CD14-positive monocyte (primary cell): ENCODE measurements around the gene SLC6A7. TPM values are rescaled to one million over a fixed set of nuclear protein-coding genes. Genes with fewer than 3 reads are reported as not detected.

Experiments
- DNase-seq, 3 donors: peaks; one replicate each; pipeline ENCODE4 v3.0.0-alpha.2; 2011 to 2022
- H2AFZ ChIP-seq: 2 replicates; pipeline ENCODE4 v1.6.0; 2012; ENCODE audit warnings: mild to moderate bottlenecking, low read depth, low read length, inconsistent platforms; ENCODE audit not compliant: insufficient read depth, poor library complexity, severe bottlenecking
- H3K27ac ChIP-seq, 2 donors: 1 replicate in 1 of 2; 2 replicates in 1 of 2; pipeline ENCODE4 v1.5.1; 2012 to 2013; ENCODE audit warnings: low read length in 2 of 2, control low read depth in 1 of 2, inconsistent platforms in 1 of 2, low read depth in 1 of 2, mild to moderate bottlenecking in 1 of 2
- H3K27me3 ChIP-seq, 2 donors: one replicate each; pipeline versions ENCODE4 v1.6.0 to v1.6.1; 2011 to 2013; ENCODE audit warnings: low read length in 2 of 2; ENCODE audit not compliant: control insufficient read depth in 2 of 2, insufficient read depth in 2 of 2
- H3K36me3 ChIP-seq, 2 donors: replicated peaks in 1 of 2; 1 replicate in 1 of 2; 2 replicates in 1 of 2; pipeline versions ENCODE4 v1.5.1 to v1.6.1; 2012 to 2013; ENCODE audit warnings: low read length in 2 of 2, control low read depth in 1 of 2, inconsistent platforms in 1 of 2, mild to moderate bottlenecking in 1 of 2; ENCODE audit not compliant: insufficient read depth in 2 of 2, control insufficient read depth in 1 of 2
- H3K4me1 ChIP-seq, 2 donors: 1 replicate in 1 of 2; 2 replicates in 1 of 2; pipeline versions ENCODE4 v1.5.1 to v1.6.1; 2012 to 2013; ENCODE audit warnings: low read length in 2 of 2, control low read depth in 1 of 2, inconsistent platforms in 1 of 2, mild to moderate bottlenecking in 1 of 2, moderate library complexity in 1 of 2; ENCODE audit not compliant: insufficient read depth in 2 of 2, control insufficient read depth in 1 of 2
- H3K4me2 ChIP-seq: replicated peaks from 2 replicates; pipeline ENCODE3; 2012; ENCODE audit warnings: low read length, moderate library complexity, mild to moderate bottlenecking; ENCODE audit not compliant: poor library complexity, severe bottlenecking; ENCODE audit errors: extremely low read depth
- H3K4me3 ChIP-seq, 3 experiments: fragments of 200-600 bp in 1 of 3; sonication (generic) in 1 of 3; replicated peaks in 1 of 3; 1 replicate in 2 of 3; 2 replicates in 1 of 3; pipeline ENCODE4 v1.5.1; 2011 to 2013; ENCODE audit warnings: low read length in 3 of 3, mild to moderate bottlenecking in 3 of 3, control low read depth in 2 of 3, low read depth in 2 of 3, inconsistent platforms in 1 of 3, moderate library complexity in 1 of 3
- H3K79me2 ChIP-seq: 2 replicates; pipeline ENCODE4 v1.6.0; 2012; ENCODE audit warnings: mild to moderate bottlenecking, control low read depth, inconsistent platforms, low read length, moderate library complexity; ENCODE audit not compliant: insufficient read depth
- H3K9ac ChIP-seq: 2 replicates; pipeline ENCODE4 v1.6.0; 2017; ENCODE audit warnings: low read length, mild to moderate bottlenecking; ENCODE audit not compliant: insufficient read depth, poor library complexity, severe bottlenecking
- H3K9me3 ChIP-seq, 2 donors: replicated peaks in 1 of 2; 1 replicate in 1 of 2; 2 replicates in 1 of 2; pipeline versions ENCODE4 v1.5.1 to v1.6.1; 2012 to 2013; ENCODE audit warnings: low read length in 2 of 2, control low read depth in 1 of 2; ENCODE audit not compliant: control insufficient read depth in 1 of 2, insufficient read depth in 1 of 2
- H4K20me1 ChIP-seq: 2 replicates; pipeline ENCODE4 v1.6.0; 2012; ENCODE audit warnings: mild to moderate bottlenecking, low read length, control low read depth, moderate library complexity; ENCODE audit not compliant: insufficient read depth
- H3K27ac Mint-ChIP-seq, 7 donors: one replicate each; pipeline ENCODE4 v1.8.0; 2020; ENCODE audit warnings: mild to moderate bottlenecking in 7 of 7, mixed read lengths in 7 of 7, moderate library complexity in 6 of 7, inconsistent platforms in 2 of 7
- H3K27me3 Mint-ChIP-seq, 3 donors: one replicate each; pipeline ENCODE4 v1.8.0; 2021 to 2022; ENCODE audit warnings: low read depth in 3 of 3, mild to moderate bottlenecking in 3 of 3, mixed read lengths in 3 of 3, moderate library complexity in 3 of 3, inconsistent platforms in 1 of 3
- H3K36me3 Mint-ChIP-seq, 2 donors: one replicate each; pipeline ENCODE4 v1.8.0; 2020; ENCODE audit warnings: mixed read lengths in 2 of 2, inconsistent platforms in 1 of 2, mild to moderate bottlenecking in 1 of 2
- H3K4me1 Mint-ChIP-seq: one replicate; pipeline ENCODE4 v1.8.0; 2020; ENCODE audit warnings: mild to moderate bottlenecking, mixed read lengths
- H3K4me3 Mint-ChIP-seq, 2 donors: one replicate each; pipeline ENCODE4 v1.8.0; 2020; ENCODE audit warnings: mild to moderate bottlenecking in 2 of 2, mixed read lengths in 2 of 2, moderate library complexity in 1 of 2
- H3K9me3 Mint-ChIP-seq, 7 donors: one replicate each; pipeline ENCODE4 v1.8.0; 2020 to 2022; ENCODE audit warnings: mixed read lengths in 7 of 7, mild to moderate bottlenecking in 6 of 7, moderate library complexity in 6 of 7, inconsistent platforms in 2 of 7
- WGBS: methylation state at CpG from one replicate; pipeline ENCODE4 v1.1.5; 2013; ENCODE audit warnings: missing lambda C conversion rate; ENCODE audit not compliant: insufficient coverage; 5-methylcytosine and 5-hydroxymethylcytosine counted together
- intact Hi-C, 2 donors: fragments of 100-400 bp; cut with micrococcal nuclease; formaldehyde crosslinking; loops; one replicate each; pipeline versions ENCODE4 v1.15.0 to v1.15.1; 2023
- polyA plus RNA-seq, 3 donors: library from polyadenylated mRNA; depleted of rRNA in 1 of 3; unstranded in 2 of 3; stranded (reverse) in 1 of 3; fragments of 300-500 nt in 2 of 3; fragments of >200 nt in 1 of 3; fragmentation: Illumina TruSeq in 2 of 3; gene quantifications; 1 replicate in 2 of 3; 2 replicates in 1 of 3; pipeline ENCODE4 v1.2.3, GENCODE V29; 2012 to 2021
- TF ChIP-seq, protein P1 (sequence below): fragments of 200-600 bp; IDR thresholded peaks from one replicate; pipeline ENCODE4 v1.8.0; 2022; ENCODE audit warnings: antibody characterized with exemption, mild to moderate bottlenecking

The SLC6A7 gene
- polyA plus RNA-seq, 3 donors, result 0.07 TPM; not detected in 2

DNA sequence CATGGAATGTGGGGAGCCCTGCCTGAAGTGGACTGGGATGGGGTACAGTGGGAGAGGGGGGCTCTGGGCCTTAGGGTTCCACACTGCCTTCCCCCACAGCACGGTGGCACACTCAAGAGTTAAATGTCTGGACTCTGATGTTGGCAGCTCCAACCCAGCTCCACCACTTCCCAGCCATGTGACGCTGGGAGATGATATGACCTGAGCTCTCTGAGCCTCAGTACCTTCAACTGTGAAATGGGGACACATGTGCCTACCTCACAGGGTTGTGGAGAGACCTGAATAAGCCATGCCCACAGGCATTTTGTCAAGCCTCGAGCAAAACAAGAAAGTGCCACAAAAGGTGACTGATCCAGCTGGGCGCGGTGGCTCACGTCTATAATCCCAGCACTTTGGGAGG lies 30.8 kb upstream of the SLC6A7 start:
- H4K20me1 ChIP-seq, result no peaks in the 10 kb centered on the region
- H3K4me3 ChIP-seq, result no peak overlapping the region
- no peak overlapping the region for H3K4me2 ChIP-seq
- no peaks in the 10 kb centered on the region for H3K79me2 ChIP-seq
- H3K9me3 ChIP-seq, result no peaks in the 10 kb centered on the region
- no peak for DNase-seq
- peaks cover 19% of the 10 kb centered on the region for H3K4me1 Mint-ChIP-seq
- no CpG with 5 or more reads among the region's 6 CpGs for WGBS
- no peak overlapping the region for H3K27ac ChIP-seq
- peaks cover 0 to 18% of the 10 kb centered on the region in 2 donors for H3K27me3 ChIP-seq
- H3K27me3 Mint-ChIP-seq, result peaks cover 23 to 30% (median 26%) of the 10 kb centered on the region in 3 donors
- H3K9me3 Mint-ChIP-seq, result peaks cover 0 to 2% (median 0%) of the 10 kb centered on the region in 7 donors
- H3K27ac Mint-ChIP-seq, result peak overlapping the region in 1 of 7 donors; percentile 72
- no peak overlapping the region for H2AFZ ChIP-seq
- intact Hi-C loops, result no loop called here
- H3K4me1 ChIP-seq, result peaks cover 8 to 11% of the 10 kb centered on the region in 2 donors
- H3K36me3 ChIP-seq, result no peaks in the 10 kb centered on the region
- TF ChIP-seq, protein P1, sequence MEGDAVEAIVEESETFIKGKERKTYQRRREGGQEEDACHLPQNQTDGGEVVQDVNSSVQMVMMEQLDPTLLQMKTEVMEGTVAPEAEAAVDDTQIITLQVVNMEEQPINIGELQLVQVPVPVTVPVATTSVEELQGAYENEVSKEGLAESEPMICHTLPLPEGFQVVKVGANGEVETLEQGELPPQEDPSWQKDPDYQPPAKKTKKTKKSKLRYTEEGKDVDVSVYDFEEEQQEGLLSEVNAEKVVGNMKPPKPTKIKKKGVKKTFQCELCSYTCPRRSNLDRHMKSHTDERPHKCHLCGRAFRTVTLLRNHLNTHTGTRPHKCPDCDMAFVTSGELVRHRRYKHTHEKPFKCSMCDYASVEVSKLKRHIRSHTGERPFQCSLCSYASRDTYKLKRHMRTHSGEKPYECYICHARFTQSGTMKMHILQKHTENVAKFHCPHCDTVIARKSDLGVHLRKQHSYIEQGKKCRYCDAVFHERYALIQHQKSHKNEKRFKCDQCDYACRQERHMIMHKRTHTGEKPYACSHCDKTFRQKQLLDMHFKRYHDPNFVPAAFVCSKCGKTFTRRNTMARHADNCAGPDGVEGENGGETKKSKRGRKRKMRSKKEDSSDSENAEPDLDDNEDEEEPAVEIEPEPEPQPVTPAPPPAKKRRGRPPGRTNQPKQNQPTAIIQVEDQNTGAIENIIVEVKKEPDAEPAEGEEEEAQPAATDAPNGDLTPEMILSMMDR, result no peak
- no peak overlapping the region for H3K9ac ChIP-seq
- H3K4me3 Mint-ChIP-seq, result no peak overlapping the region
- H3K36me3 Mint-ChIP-seq, result peaks cover 0 to 3% of the 10 kb centered on the region in 2 donors

DNA sequence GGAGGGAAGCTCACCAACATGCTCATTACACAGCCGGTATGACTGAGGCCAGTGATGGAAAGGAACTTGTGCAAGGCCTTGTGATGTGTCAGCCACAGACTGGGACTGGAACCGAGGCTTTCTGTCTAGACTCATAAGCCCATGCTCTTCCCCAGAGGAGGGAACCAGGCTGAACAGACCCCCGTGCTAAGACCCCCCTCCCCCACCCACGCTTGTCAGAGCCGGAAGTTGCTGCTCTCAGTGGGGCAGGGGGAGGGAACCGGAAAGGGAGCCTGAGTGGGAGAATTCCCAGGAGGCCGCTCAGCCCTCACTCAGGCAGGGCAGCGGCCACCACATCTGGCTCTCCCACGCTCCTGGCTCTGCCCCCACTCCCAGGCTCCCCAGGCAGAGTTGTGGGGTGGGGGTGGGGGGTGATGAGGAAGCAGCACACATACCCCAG lies 30.1 kb upstream of the SLC6A7 start:
- no peak overlapping the region for H3K27ac ChIP-seq
- H3K36me3 ChIP-seq, result no peaks in the 10 kb centered on the region
- peaks cover 8 to 11% of the 10 kb centered on the region in 2 donors for H3K4me1 ChIP-seq
- peaks cover 0 to 18% of the 10 kb centered on the region in 2 donors for H3K27me3 ChIP-seq
- no peaks in the 10 kb centered on the region for H4K20me1 ChIP-seq
- peaks cover 25 to 32% (median 30%) of the 10 kb centered on the region in 3 donors for H3K27me3 Mint-ChIP-seq
- TF ChIP-seq, protein P1, result no peak
- H3K79me2 ChIP-seq, result no peaks in the 10 kb centered on the region
- peaks cover 0 to 1% (median 0%) of the 10 kb centered on the region in 7 donors for H3K9me3 Mint-ChIP-seq
- peak overlapping the region in 1 of 7 donors; percentile 69 for H3K27ac Mint-ChIP-seq
- intact Hi-C loops, result no loop called here
- no peak overlapping the region for H3K4me3 ChIP-seq
- no CpG with 5 or more reads among the region's 9 CpGs for WGBS
- no peak overlapping the region for H2AFZ ChIP-seq
- H3K4me3 Mint-ChIP-seq, result no peak overlapping the region
- no peaks in the 10 kb centered on the region for H3K9me3 ChIP-seq
- no peak overlapping the region for H3K4me2 ChIP-seq
- no peak overlapping the region for H3K9ac ChIP-seq
- peaks cover 18% of the 10 kb centered on the region for H3K4me1 Mint-ChIP-seq
- DNase-seq, result peak in 2 of 3 donors; percentile 53 to 72
- H3K36me3 Mint-ChIP-seq, result peaks cover 0 to 3% of the 10 kb centered on the region in 2 donors
